ENCODE data around the gene SMIM45.

DNA sequence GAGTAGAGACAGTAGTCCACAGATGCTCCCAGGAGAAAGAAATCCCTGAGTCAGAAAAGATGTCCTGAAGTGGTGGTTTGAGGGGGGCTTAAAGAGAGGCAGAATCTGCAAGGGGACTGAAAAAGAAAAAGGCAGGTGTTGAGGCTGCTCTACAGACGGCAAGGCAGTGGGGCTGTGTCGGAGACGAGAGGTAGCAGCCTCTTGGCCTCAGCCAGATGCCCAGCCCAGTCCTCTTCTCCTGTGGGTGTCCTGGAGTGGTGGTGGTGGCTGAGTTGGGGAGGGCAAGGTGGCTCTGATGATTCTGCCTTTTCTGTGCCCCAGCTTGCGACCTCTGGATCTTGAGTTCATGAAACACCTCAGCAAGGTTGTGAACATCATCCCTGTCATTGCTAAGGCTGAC lies 37.3 kb downstream of the SMIM45 start:
- TF ChIP-seq ZNF776 (tag by site-specific recombination; IDR thresholded peaks at IDR 0.05; ENCODE audit: borderline replicate concordance) (no peak), ZFP41 (tag by site-specific recombination; IDR thresholded peaks at IDR 0.05; ENCODE audit: borderline replicate concordance) (no peak), KLF10 (tag by site-specific recombination; IDR thresholded peaks at IDR 0.05) (no peak), ZNF274 (IDR thresholded peaks at IDR 0.05; ENCODE audit: low read length) (no peak), ZNF274 (tag by site-specific recombination; IDR thresholded peaks at IDR 0.05; ENCODE audit: borderline replicate concordance) (no peak), TCF7L2 (IDR thresholded peaks at IDR 0.05; ENCODE audit: borderline replicate concordance, low read depth, low read length) (no peak), SP2 (tag by site-specific recombination; IDR thresholded peaks at IDR 0.05) (no peak), MYNN (tag by site-specific recombination; IDR thresholded peaks at IDR 0.05; ENCODE audit: borderline replicate concordance) (no peak)
- TF ChIP-seq, protein P1, sequence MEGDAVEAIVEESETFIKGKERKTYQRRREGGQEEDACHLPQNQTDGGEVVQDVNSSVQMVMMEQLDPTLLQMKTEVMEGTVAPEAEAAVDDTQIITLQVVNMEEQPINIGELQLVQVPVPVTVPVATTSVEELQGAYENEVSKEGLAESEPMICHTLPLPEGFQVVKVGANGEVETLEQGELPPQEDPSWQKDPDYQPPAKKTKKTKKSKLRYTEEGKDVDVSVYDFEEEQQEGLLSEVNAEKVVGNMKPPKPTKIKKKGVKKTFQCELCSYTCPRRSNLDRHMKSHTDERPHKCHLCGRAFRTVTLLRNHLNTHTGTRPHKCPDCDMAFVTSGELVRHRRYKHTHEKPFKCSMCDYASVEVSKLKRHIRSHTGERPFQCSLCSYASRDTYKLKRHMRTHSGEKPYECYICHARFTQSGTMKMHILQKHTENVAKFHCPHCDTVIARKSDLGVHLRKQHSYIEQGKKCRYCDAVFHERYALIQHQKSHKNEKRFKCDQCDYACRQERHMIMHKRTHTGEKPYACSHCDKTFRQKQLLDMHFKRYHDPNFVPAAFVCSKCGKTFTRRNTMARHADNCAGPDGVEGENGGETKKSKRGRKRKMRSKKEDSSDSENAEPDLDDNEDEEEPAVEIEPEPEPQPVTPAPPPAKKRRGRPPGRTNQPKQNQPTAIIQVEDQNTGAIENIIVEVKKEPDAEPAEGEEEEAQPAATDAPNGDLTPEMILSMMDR (tag by site-specific recombination; IDR thresholded peaks at IDR 0.05) = no peak
- TF ChIP-seq, protein P2, sequence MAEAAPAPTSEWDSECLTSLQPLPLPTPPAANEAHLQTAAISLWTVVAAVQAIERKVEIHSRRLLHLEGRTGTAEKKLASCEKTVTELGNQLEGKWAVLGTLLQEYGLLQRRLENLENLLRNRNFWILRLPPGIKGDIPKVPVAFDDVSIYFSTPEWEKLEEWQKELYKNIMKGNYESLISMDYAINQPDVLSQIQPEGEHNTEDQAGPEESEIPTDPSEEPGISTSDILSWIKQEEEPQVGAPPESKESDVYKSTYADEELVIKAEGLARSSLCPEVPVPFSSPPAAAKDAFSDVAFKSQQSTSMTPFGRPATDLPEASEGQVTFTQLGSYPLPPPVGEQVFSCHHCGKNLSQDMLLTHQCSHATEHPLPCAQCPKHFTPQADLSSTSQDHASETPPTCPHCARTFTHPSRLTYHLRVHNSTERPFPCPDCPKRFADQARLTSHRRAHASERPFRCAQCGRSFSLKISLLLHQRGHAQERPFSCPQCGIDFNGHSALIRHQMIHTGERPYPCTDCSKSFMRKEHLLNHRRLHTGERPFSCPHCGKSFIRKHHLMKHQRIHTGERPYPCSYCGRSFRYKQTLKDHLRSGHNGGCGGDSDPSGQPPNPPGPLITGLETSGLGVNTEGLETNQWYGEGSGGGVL (tag by site-specific recombination; IDR thresholded peaks at IDR 0.05) = no peak
